SK-N-MC (cell line): ENCODE results near the gene DHRS9.

Experiments used
- DNase-seq: peaks from one replicate; pipeline ENCODE4 v3.0.0-alpha.2; 2011; ENCODE audit warnings: low read depth, low spot score
- H3K27ac ChIP-seq: fragments of 200-600 bp; sonication (generic); 2 replicates; pipeline ENCODE4 v1.5.1; 2016; ENCODE audit warnings: mixed run types
- H3K36me3 ChIP-seq: fragments of 200-600 bp; sonication (generic); 2 replicates; pipeline ENCODE4 v1.6.1; 2017; ENCODE audit warnings: antibody characterized with exemption, low read length, mixed read lengths; ENCODE audit not compliant: insufficient read depth
- H3K4me3 ChIP-seq: fragments of 200-600 bp; sonication (generic); 2 replicates; pipeline ENCODE4 v1.5.1; 2016
- H3K9ac ChIP-seq: fragments of 200-600 bp; sonication (generic); 2 replicates; pipeline ENCODE4 v1.8.0; 2017; ENCODE audit warnings: mixed run types, mixed read lengths; ENCODE audit not compliant: insufficient read length
- H3K9me3 ChIP-seq: fragments of 200-600 bp; sonication (generic); 2 replicates; pipeline ENCODE4 v1.6.1; 2017; ENCODE audit warnings: low read depth, mild to moderate bottlenecking, antibody characterized with exemption, low read length, moderate library complexity, mixed read lengths
- EZH2 ChIP-seq: fragments of 200-600 bp; sonication (generic); IDR thresholded peaks from one replicate; pipeline ENCODE4 v1.6.1; 2017; ENCODE audit warnings: antibody characterized with exemption
- FOXP2 ChIP-seq: optimal IDR thresholded peaks from 2 replicates; pipeline ENCODE3; 2011; ENCODE audit warnings: mild to moderate bottlenecking, moderate library complexity; ENCODE audit not compliant: insufficient read depth; ENCODE audit errors: extremely low read length, control extremely low read depth
- POLR2AphosphoS5 ChIP-seq: IDR thresholded peaks from 2 replicates; pipeline ENCODE4 v1.6.1; 2012; ENCODE audit warnings: mild to moderate bottlenecking, low read depth, low read length, borderline replicate concordance

The DHRS9 gene

DNA sequence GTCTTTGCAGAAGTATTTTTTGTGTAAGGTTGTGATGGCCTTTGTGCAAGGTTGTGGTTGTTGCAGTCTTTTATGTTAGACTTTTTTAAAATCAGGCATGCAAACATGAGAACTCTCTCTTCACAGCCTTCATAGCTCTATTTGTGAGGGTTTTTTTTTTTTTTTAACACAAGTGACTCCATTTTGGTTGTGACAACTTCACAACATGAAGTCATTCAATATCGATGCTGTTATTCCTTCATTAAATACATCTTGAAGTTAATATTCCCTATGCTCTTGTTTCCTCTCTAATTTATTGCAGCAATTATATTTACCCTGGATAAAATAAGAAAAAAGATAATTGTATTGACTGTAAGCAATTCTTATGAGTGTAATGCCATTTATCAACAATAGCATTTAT lies 35.5 kb downstream of the DHRS9 start:
- Histone ChIP-seq H3K27ac (no peak overlapping the region), H3K9ac (no peak overlapping the region), H3K9me3 (no peaks in the 10 kb centered on the region), H3K36me3 (no peaks in the 10 kb centered on the region), H3K4me3 (no peak overlapping the region)
- DNase-seq, result no peak
- TF ChIP-seq POLR2AphosphoS5, result no peak
- TF ChIP-seq EZH2, result no peak
- TF ChIP-seq FOXP2, result no peak

DNA sequence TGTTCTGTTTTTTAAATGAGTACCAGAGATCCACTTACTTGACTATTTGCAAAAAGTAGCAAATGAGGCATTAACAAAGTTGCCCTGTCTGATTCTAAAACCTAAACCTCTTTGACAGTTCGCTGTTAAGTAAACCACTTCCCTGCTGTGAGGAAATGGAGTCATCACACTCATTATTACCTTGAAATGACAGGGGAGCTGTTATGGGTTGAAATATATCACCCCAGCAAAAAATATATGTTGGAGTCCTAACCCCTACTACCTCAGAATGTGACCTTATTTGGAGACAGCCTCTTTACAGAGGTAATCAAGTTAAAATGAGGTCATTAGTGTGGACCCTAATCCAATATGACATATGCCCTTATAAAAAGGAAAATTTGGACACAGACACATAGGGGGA lies 36.1 kb downstream of the DHRS9 start:
- no peak overlapping the region for H3K9ac ChIP-seq
- H3K4me3 ChIP-seq, result no peak overlapping the region
- TF ChIP-seq EZH2, result no peak
- TF ChIP-seq FOXP2, result no peak
- TF ChIP-seq POLR2AphosphoS5, result no peak
- no peaks in the 10 kb centered on the region for H3K9me3 ChIP-seq
- no peak for DNase-seq
- H3K36me3 ChIP-seq, result no peaks in the 10 kb centered on the region
- no peak overlapping the region for H3K27ac ChIP-seq

DNA sequence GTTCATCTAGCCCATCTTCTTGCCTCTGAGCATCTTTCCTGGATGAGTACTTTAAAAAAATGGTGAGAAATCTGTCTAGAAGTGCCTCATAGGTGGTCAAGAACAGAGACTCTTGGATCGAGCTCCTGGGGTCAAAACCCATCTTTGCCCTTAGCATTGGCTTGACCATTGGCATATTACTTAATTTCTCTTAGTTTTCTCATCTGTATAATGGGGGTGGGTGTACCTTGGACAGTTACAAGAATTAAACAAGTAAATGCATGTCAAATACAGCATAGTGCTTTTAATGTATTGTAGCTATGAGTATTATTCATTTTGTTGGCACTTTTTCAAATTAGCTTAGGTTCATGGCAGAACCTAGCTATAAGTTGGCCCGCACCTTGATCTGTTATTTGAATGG lies 36.8 kb downstream of the DHRS9 start:
- Histone ChIP-seq H3K9me3 (no peaks in the 10 kb centered on the region), H3K4me3 (no peak overlapping the region), H3K9ac (no peak overlapping the region), H3K27ac (no peak overlapping the region), H3K36me3 (no peaks in the 10 kb centered on the region)
- no peak for TF ChIP-seq EZH2
- no peak for TF ChIP-seq POLR2AphosphoS5
- no peak for TF ChIP-seq FOXP2
- no peak for DNase-seq

DNA sequence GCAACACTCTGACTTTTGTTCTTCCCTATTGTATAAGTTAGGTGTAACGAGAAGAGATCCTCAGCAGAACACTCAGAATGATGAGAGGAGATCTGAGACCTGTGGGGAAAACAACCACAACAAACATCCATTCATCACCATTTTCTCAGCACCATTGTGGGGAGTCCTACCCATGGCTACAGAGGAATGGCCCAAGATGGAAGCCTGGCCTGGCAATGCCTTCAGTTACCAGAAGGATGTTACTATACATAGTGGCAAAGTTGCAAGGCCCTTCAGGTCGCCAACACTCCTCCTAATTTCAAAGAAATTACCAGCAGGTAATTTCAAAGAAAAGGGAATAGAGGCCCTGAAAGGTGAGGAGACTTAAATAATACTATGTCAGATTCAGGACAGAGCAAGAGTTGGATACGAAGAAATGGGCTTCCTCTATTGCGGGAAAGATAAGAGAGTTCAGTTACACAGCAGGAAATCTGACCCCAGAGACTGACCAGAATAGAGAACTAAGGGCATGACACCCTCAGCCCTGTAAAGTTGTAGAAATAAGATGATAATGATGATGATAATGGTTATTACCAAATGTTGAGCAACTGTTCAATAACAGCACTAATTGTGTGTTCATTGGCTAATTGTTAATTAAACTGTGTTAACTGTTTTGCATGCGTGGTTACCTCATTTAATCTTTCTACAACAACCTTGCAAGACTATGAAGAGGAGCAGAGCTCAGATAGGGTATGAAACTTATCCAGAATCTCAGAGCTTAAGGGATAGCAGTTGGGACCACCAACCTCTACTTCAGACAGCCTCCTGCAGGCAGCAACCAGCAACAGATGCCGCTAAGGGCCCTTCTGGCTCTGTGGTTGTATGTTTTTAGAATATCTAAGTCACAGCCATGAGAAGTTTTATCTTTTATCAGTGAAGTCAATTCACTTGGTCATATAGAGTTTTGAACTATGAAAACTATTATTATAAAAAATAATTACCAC lies 37.5 kb downstream of the DHRS9 start:
- Histone ChIP-seq H3K36me3 (no peaks in the 10 kb centered on the region), H3K4me3 (no peak overlapping the region), H3K9ac (no peak overlapping the region), H3K9me3 (no peaks in the 10 kb centered on the region), H3K27ac (no peak overlapping the region)
- TF ChIP-seq FOXP2, result no peak
- TF ChIP-seq EZH2, result no peak
- no peak for TF ChIP-seq POLR2AphosphoS5
- DNase-seq, result no peak

DNA sequence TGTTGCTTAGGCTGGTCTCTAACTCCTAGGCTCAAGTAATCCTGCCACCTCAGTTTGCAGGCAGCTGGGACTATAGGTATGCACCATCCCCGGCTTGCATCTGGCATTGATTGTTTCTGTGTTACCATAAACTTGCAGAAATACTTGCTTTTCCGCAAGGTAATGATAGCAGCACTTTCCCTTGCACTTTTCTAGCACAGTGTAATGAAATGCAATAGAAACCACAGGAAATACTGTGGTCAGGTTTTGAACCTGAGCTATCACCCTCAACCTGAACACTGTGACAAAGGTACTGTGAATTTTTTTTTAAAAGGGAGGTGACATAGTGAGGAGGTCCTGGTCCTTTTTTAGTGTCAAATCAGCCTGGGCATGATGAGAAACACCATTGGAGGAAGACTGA lies 38.3 kb downstream of the DHRS9 start:
- Histone ChIP-seq H3K9me3 (no peaks in the 10 kb centered on the region), H3K9ac (no peak overlapping the region), H3K36me3 (no peaks in the 10 kb centered on the region), H3K27ac (no peak overlapping the region), H3K4me3 (no peak overlapping the region)
- TF ChIP-seq POLR2AphosphoS5 (no peak), FOXP2 (no peak), EZH2 (no peak)
- DNase-seq, result no peak

DNA sequence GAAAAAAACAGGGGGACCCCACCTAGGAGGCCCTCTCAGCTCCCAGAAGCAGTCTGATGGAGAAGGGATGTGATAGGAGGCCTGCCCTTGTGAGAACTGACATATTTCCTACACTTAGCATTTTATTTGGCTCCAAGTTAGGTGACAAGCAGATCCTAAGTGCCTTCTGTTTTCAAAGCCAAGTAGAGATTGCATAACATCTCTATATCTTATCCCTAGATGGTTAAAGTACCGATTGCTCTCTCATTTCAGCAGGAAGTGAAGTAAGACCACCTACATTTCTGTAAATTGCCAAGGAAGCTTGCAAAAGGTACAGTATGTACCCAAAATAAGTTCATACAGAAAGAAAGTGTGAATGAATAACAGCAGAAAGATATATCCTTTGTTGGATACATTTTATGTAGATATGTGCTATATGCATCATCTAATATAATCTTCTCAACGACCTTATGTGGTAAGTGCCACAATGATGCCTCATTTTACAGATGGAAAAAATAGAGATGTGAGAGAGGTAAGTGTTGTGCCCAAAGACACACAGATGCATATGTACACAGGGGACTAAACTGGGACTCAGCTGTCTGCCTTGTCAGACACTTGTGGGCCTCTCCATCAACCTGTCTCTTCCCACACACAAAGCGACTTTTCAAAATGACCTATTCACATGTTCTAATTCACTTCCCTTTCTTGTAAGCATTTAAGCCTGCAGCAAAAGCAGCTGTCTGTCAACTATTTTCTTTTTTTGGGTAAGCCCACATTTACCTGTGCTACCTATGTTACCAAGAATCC lies 38.9 kb downstream of the DHRS9 start:
- DNase-seq, result no peak
- Histone ChIP-seq H3K4me3 (no peak overlapping the region), H3K9ac (no peak overlapping the region), H3K36me3 (no peaks in the 10 kb centered on the region), H3K27ac (no peak overlapping the region), H3K9me3 (no peaks in the 10 kb centered on the region)
- TF ChIP-seq EZH2 (no peak), FOXP2 (no peak), POLR2AphosphoS5 (no peak)

DNA sequence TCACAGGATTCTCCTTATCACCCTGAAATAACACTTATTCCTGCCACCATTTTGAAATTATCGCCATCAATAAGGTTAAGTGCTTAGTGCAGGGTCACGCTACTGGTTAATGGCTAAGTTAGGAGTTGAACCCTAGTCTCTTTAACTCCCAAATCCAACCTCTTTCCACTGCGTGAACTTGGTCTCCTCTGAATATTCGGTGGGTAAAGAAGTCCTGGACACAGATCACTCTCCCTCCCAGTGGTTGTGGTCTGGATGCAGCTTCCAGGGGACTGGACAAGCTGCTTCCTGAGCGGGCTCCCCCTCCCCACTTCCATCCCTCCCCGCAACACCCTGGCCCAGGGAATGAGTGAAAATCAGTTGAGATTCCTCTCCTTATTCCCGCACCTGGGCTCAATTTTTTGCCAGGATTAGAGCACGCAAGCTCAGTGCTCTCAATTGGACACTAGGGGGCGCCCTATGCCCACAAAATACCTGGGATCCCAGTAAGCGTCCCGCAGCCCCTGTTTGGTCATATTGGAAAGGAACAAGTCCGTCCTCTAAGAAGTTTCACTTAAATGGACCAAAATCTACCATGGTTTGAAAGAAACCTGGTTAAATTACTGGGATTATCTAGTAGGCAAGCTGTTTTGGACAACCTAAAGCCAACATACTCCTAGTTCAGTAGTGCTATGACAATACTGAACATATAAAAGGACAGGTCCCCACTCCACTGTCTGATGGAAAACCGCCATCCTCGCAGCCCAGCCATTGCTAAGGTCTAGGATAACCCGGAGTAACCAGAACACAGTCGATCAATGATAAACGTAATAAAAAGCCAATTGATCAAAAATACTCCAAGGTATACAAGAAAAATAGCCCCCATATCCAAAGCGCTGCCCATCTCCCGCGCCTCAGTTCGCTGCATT lies 40.4 kb downstream of the DHRS9 start:
- H3K9me3 ChIP-seq, result no peaks in the 10 kb centered on the region
- no peaks in the 10 kb centered on the region for H3K36me3 ChIP-seq
- H3K27ac ChIP-seq, result no peak overlapping the region
- TF ChIP-seq FOXP2 (no peak), EZH2 (no peak), POLR2AphosphoS5 (no peak)
- no peak overlapping the region for H3K9ac ChIP-seq
- no peak for DNase-seq
- no peak overlapping the region for H3K4me3 ChIP-seq

DNA sequence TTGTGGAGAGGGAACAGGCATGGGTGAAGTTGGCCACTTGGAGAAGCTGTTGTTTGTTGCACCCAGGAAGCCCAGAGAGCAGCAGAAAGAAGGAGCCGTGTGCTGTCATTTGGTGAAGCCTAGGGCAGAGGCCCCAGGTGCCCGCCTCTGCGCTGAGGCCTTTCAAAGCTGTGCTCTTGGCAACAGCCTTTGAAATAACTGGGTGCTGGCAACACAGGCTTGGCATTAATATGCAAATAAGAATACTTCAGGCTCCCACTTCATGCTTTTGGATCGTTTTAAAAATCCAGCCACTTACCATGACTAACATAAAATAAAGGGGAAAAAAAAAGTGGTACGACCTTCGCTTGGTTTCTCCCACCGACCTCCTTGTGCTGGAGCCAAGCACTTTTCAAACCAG lies 41.1 kb downstream of the DHRS9 start:
- H3K27ac ChIP-seq, result no peak overlapping the region
- H3K9ac ChIP-seq, result no peak overlapping the region
- TF ChIP-seq EZH2 (no peak), FOXP2 (no peak), POLR2AphosphoS5 (no peak)

More for the DNA sequence above, 41.1 kb downstream of the DHRS9 start:
- Histone ChIP-seq H3K9me3 (no peaks in the 10 kb centered on the region), H3K4me3 (no peak overlapping the region), H3K36me3 (no peaks in the 10 kb centered on the region)
- no peak for DNase-seq
